Tibial artery (tissue), 4 donors: Measurements from ENCODE around the gene EVI5.

ENCODE experiments used
- DNase-seq, 2 donors: peaks; one replicate each; pipeline ENCODE4 v3.0.0-alpha.2; 2019
- H3K27ac ChIP-seq, 2 donors: fragments of 200-600 bp; sonication (generic) in 1 of 2; 1 replicate in 1 of 2; 2 replicates in 1 of 2; pipeline ENCODE4 v1.5.1; 2018 to 2019; ENCODE audit warnings: mild to moderate bottlenecking in 1 of 2
- H3K27me3 ChIP-seq, 2 donors: fragments of 200-600 bp; sonication (generic) in 1 of 2; one replicate each; pipeline versions ENCODE4 v1.5.1 to v1.6.0; 2016 to 2019
- H3K36me3 ChIP-seq, 3 donors: fragments of 200-600 bp; sonication (generic) in 2 of 3; one replicate each; pipeline ENCODE4 v1.5.1; 2016 to 2019; ENCODE audit warnings: mild to moderate bottlenecking in 2 of 3
- H3K4me1 ChIP-seq, 4 donors: fragments of 200-600 bp; sonication (generic) in 2 of 4; 1 replicate in 3 of 4; 2 replicates in 1 of 4; pipeline ENCODE4 v1.5.1; 2016 to 2019
- H3K4me3 ChIP-seq, 2 donors: fragments of 200-600 bp; sonication (generic) in 1 of 2; 1 replicate in 1 of 2; 2 replicates in 1 of 2; pipeline ENCODE4 v1.5.1; 2018 to 2019; ENCODE audit warnings: mild to moderate bottlenecking in 2 of 2
- H3K9me3 ChIP-seq, 3 donors: fragments of 200-600 bp; sonication (generic) in 1 of 3; one replicate each; pipeline ENCODE4 v1.5.1; 2016 to 2019
- CTCF ChIP-seq, 2 experiments: fragments of 200-600 bp in 1 of 2; fragments of 450-650 bp in 1 of 2; IDR thresholded peaks; one replicate each; pipeline ENCODE4 v1.5.1; 2017 to 2019; ENCODE audit warnings: antibody characterized with exemption in 2 of 2, mild to moderate bottlenecking in 1 of 2, moderate library complexity in 1 of 2
- intact Hi-C: fragments of 100-400 bp; cut with DNase I; formaldehyde crosslinking; loops from one replicate; pipeline ENCODE4 v1.15.0; 2023; ENCODE audit warnings: low total_unique reads

Gene EVI5

DNA sequence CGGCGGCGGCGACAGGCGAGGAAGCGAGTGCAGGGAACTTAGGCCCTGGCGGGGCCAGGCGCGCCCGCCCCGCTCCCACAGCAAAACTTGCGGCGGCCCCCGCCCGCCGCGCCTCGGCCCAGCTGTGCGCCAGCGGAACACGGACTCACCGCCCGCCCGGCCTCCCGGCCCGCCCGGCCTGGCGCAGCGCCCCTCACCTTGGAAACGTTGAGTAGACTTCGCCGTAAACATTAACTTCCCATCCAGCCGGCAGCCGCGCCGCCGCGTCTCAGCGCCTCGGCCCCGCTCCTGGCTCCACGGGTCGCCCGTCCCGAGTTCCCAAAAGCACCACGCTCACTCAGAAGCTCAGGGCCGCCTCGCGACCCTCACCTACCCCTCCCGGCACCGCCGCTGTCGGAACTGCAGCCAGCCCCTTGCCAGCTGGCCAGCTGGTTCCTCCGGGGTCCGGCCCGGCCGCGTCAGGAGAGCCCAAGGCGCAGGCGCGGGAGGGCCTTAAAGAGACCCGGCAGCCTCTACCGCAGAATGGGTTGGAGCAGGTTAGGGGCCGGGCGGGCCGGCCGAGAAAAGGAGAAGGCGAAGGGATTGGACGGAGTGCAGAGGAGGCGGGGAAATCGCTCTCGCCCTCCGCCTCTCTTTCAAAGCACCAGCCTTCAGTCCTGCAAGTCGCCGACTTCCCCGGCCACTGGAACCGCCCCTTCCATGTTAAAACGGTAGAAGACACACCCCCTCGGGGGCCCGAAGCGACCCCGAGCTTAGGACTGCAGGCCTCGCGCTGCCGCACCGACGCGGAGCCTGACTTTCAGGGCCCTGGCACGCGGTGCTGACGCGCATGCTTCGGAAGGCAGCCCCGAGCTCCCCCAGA, at the start of gene EVI5:
TSS of gene EVI5 (minus strand) at position 470 of the 862 bp plus-strand sequence. CDS start 48,562 bp downstream, outside the sequence.
- Histone ChIP-seq H3K4me3 (peak within 1 kb of the TSS; percentile 69 to 79), H3K36me3 (no peaks in the 10 kb centered on the region), H3K9me3 (no peaks in the 10 kb centered on the region), H3K4me1 (peaks cover 0 to 38% (median 5%) of the 10 kb centered on the region in 4 donors), H3K27ac (peak within 1 kb of the TSS; percentile 94), H3K27me3 (no peaks in the 10 kb centered on the region)
- intact Hi-C loops: loop anchor here (5.0 kb wide), 1 partner anchor 47 kb away; the partner anchor contains the start of gene RPL5
- DNase-seq: peak; percentile 95 to 96
- TF ChIP-seq CTCF (IDR thresholded peaks at IDR 0.05): no peak

DNA sequence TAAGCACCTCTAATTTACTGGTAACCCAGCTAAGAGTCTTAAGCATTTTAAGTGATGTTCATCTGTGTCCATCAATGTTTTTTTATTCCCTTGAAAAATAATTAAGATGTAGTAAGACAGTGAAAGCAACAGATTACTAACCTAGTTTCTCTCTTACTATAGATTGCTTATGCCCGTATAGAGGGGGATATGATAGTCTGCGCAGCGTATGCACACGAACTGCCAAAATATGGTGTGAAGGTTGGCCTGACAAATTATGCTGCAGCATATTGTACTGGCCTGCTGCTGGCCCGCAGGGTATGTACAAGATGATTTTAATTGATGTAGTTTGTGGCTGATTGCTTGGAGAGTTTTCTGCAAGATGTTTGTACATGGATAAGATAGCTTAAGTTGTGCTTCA, 49.7 kb upstream of the EVI5 start:
- peak overlapping the region in 1 of 2 donors; percentile 87 for H3K27ac ChIP-seq
- peaks cover 0 to 73% (median 36%) of the 10 kb centered on the region in 4 donors for H3K4me1 ChIP-seq
- TF ChIP-seq CTCF (IDR thresholded peaks at IDR 0.05): no peak
- intact Hi-C loops: loop anchor here (5.0 to 10.0 kb wide), 2 partner anchors 52 to 350 kb away; partner anchors contain the start of genes CCDC18 and TMED5
- H3K27me3 ChIP-seq: no peaks in the 10 kb centered on the region
- H3K9me3 ChIP-seq: no peaks in the 10 kb centered on the region
- no peak for DNase-seq
- H3K36me3 ChIP-seq: peaks cover 41 to 61% (median 44%) of the 10 kb centered on the region in 3 donors
- no peak overlapping the region for H3K4me3 ChIP-seq

GRCh38 chr1:92833840-92834239, 48.9 kb upstream of the EVI5 start:
- Histone ChIP-seq H3K27me3 (no peaks in the 10 kb centered on the region), H3K27ac (peak overlapping the region; percentile 87 to 93), H3K9me3 (no peaks in the 10 kb centered on the region), H3K36me3 (peaks cover 33 to 53% (median 39%) of the 10 kb centered on the region in 3 donors), H3K4me1 (peaks cover 0 to 65% (median 31%) of the 10 kb centered on the region in 4 donors), H3K4me3 (peak overlapping the region; percentile 75 to 96)
- TF ChIP-seq CTCF (IDR thresholded peaks at IDR 0.05): no peak
- intact Hi-C loops: loop anchor here (5.0 to 10.0 kb wide), 2 partner anchors 52 to 351 kb away; partner anchors contain the start of genes CCDC18 and TMED5
- no peak for DNase-seq

DNA sequence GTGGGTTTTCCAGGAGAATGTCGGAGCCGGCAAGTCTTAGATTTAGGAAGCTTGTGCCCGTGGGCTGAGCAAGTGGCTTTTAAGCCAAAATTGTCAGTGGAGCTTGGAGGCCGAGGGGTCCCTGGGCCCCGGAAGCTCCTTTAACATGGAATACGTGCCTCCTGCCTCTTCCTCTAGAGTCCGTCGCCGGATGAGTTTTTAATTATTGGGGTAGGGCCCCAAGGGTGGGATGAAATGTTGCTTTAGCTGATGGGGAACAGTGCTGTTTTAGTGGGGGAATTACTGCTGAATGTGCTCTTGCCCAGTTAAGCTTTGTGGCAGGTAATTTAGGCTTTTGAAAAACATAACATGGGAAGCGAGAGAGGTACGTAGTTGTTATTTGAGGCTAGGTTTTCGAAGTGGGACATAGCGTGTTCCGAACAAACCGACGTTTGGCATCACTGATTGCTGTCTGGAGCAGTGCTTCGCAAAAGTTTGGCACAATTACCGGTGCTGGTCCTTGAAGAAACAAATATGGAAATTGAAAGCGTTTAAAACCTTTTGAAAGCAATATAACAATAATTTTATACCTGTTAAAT, 47.7 kb upstream of the EVI5 start:
- Histone ChIP-seq H3K4me1 (peaks cover 0 to 53% (median 28%) of the 10 kb centered on the region in 4 donors), H3K36me3 (peaks cover 21 to 41% (median 27%) of the 10 kb centered on the region in 3 donors), H3K27me3 (no peaks in the 10 kb centered on the region), H3K4me3 (peak overlapping the region; percentile 75 to 96), H3K27ac (peak overlapping the region; percentile 87 to 93), H3K9me3 (no peaks in the 10 kb centered on the region)
- no peak for TF ChIP-seq CTCF (IDR thresholded peaks at IDR 0.05)
- intact Hi-C loops: loop anchor here (5.0 to 10.0 kb wide), 2 partner anchors 50 to 352 kb away; partner anchors contain the start of genes CCDC18 and TMED5
- no peak for DNase-seq

DNA sequence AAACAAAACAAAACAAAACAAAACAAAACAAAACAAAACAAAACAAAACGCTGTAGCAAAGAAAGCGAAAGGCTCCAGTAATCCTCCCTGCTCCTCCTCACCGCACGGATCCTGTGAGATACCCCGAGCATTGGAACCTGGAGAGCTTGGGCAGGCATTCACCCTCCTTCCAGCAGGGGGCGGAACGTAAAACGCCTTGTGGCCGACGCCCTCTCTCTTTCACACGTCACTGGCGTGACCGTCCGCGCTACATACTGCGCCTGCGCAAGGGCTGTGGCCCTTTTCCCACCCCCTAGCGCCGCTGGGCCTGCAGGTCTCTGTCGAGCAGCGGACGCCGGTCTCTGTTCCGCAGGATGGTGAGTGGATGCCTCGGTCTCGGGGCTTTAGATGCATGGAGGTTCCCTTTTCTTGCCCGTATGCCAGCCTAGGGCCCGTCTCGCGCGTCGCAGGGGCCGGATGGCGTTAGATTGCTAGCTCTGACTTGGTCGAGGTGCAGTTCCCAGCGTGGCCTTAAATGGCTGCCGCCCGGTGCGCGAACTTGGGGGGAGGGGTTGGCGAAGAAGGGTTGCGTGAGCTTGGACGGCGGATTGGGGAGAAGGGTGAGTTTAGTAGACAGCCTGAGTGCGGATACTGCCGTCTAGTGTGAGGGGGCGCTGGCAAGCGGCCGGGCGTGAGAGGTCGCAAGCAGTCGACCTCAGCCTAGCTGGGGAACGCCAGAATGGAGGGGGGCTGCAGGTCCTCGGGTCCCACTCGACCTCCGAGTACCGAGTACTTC, 47.0 kb upstream of the EVI5 start, which contains the start of gene RPL5:
TSS of gene RPL5 (plus strand) at position 279 of the 775 bp plus-strand sequence. CDS start at position 354, 75 bp downstream.
- Histone ChIP-seq H3K27me3 (no peaks in the 10 kb centered on the region), H3K27ac (peak within 1 kb of the TSS; percentile 87 to 93), H3K9me3 (no peaks in the 10 kb centered on the region), H3K36me3 (peaks cover 14 to 34% (median 20%) of the 10 kb centered on the region in 3 donors), H3K4me1 (peaks cover 0 to 46% (median 25%) of the 10 kb centered on the region in 4 donors), H3K4me3 (peak within 1 kb of the TSS; percentile 75 to 96)
- DNase-seq: peak; percentile 95 to 97
- intact Hi-C loops: loop anchor here (5.0 to 10.0 kb wide), 2 partner anchors 50 to 353 kb away; partner anchors contain the start of genes CCDC18 and TMED5
- peak; percentile 89 to 90 for TF ChIP-seq CTCF (IDR thresholded peaks at IDR 0.05)
